ENCODE results near the gene SLC25A34.

The SLC25A34 gene

DNA sequence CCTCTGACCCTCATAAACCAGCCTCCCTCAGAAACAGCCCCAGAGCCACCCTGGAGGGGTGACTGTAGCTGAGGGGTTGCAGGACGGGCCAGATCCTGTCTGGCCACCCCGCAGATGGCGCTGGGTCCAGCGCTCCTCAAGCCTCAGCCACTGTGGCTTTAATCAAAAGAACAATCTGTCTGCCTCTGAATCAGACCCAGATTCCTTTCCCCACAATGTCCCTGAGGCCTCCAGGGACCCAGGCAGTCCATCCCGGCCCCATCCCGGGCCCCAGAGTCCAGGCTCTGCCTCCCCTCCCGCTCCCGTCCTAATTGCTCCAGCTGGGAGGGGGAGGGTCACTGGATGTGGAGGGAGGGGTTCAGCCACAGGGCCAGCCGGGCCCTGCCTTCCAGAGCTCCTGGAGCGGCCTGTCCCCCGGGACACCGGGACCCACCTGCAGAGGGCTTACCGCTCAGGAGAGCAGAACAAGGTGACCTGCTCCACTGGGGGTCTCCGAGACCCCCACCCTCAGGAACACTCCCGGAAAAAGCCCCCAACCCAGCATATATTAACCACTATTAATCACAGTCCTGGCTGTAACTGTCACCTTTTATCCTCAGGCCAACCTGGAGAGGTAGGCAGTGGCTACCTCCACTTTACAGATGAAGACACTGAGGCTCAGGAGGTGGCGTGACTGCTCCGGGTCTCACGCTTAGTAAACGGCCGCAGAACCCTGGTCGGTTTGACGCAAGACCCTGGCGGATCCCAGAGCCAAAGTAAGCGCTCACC lies 21.7 kb downstream of the SLC25A34 start:
- no peaks in the 10 kb centered on the region for H3K36me3 ChIP-seq (ENCODE audit: insufficient read depth, low read length)
- peak overlapping the region; percentile 35 for H3K4me3 ChIP-seq (ENCODE audit: low read length)
- H3K27me3 ChIP-seq (ENCODE audit: control insufficient read depth, insufficient read depth, low read length), result no peaks in the 10 kb centered on the region
- H3K4me1 ChIP-seq (ENCODE audit: control insufficient read depth, insufficient read depth, low read length), result peaks cover 37% of the 10 kb centered on the region
- peak overlapping the region; percentile 14 for H3K9ac ChIP-seq (ENCODE audit: low read depth, low read length)
- peak overlapping the region; percentile 68 for H3K4me2 ChIP-seq (ENCODE audit: low read length)
- H3K9me3 ChIP-seq (replicated peaks; ENCODE audit: low read length), result no peaks in the 10 kb centered on the region

GRCh38 chr1:15758343-15758931 lies 22.4 kb downstream of the SLC25A34 start, which contains the start of gene FBLIM1:
TSS of gene FBLIM1 (plus strand) at chr1:15758795. CDS start at chr1:15764984, 6,189 bp downstream.
- Histone ChIP-seq H3K36me3 (ENCODE audit: insufficient read depth, low read length) (no peaks in the 10 kb centered on the region), H3K4me3 (ENCODE audit: low read length) (peak within 1 kb of the TSS; percentile 88), H3K4me2 (ENCODE audit: low read length) (peak within 1 kb of the TSS; percentile 91), H3K9me3 (replicated peaks; ENCODE audit: low read length) (no peaks in the 10 kb centered on the region), H3K9ac (ENCODE audit: low read depth, low read length) (peak within 1 kb of the TSS; percentile 95), H3K4me1 (ENCODE audit: control insufficient read depth, insufficient read depth, low read length) (peaks cover 37% of the 10 kb centered on the region), H3K27me3 (ENCODE audit: control insufficient read depth, insufficient read depth, low read length) (no peaks in the 10 kb centered on the region)

DNA sequence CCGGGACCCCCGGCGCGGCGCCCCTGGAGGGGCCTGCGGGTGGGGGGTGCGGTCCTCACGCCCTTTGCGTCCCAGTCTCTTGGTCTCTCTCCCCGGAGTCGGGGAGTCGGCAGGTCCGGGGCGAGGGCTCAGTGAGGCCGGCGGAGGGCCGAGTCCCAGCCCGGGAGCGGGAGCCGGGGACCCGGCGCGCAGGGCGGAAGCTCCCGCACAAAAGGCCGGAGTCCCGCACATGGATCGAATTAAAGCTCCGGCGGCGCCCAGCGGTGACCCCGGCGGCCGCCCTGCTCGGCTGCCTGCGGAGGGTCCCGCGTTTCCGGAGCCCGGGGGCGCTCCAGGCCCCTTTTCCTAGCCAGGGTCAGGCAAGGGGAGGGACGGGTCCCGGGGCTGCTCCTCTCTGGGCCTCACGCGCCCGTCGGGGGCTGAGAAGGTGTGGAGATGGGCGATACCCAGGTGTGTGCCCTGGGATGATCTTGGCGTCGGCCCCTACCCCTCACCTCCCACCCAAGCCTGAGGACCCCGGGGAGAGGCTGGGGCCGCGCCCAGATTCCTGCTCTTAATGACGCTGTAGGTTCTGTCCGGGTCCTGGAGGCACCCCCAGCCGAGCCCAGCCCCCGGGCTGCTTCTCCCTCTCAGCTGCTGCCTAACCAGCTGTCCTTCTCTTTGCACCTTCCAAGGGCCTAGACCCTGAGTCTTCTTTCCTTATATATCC lies 23.0 kb downstream of the SLC25A34 start:
- H3K4me1 ChIP-seq (ENCODE audit: control insufficient read depth, insufficient read depth, low read length), result peaks cover 37% of the 10 kb centered on the region

DNA sequence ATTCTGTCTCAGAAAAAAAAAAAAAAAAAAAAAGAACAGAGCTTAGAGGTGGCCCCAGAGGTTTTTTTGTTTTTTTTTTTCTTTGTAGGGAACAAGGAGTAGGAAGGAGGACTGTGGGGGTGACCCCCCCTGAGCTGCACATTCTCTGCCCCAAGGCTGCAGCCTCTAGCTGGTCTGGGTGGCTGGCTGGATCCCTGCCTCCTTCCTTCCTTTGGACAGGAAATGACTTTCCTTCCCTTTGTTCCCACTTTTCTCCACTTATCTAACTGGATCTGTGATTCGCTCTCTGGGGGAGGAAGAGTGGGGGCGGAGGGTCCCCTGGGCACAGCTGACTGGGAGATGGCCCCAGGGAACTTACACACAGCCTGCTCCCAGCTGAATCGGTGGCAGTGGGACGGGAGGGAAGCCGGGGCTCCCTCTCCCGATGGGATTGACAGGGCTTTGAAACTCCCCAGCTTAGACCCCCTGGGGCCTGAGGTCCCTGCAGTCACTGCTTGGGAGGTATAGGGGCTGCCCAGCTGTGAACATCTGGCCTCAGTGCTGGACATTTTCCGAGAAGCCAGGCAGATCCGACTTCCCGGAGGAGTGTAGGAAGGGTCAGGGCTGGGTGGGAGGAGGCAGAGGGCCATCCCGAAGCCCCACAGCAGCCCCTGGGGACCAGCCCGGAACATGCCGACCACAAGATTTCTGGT lies 24.6 kb downstream of the SLC25A34 start:
- H3K4me2 ChIP-seq (ENCODE audit: low read length), result peak overlapping the region; percentile 91
- H3K27me3 ChIP-seq (ENCODE audit: control insufficient read depth, insufficient read depth, low read length), result no peaks in the 10 kb centered on the region
- H3K4me1 ChIP-seq (ENCODE audit: control insufficient read depth, insufficient read depth, low read length), result peaks cover 46% of the 10 kb centered on the region
- peak overlapping the region; percentile 82 for H3K9ac ChIP-seq (ENCODE audit: low read depth, low read length)
- H3K4me3 ChIP-seq (ENCODE audit: low read length), result peak overlapping the region; percentile 88
- H3K36me3 ChIP-seq (ENCODE audit: insufficient read depth, low read length), result peaks cover 16% of the 10 kb centered on the region
- H3K9me3 ChIP-seq (replicated peaks; ENCODE audit: low read length), result no peaks in the 10 kb centered on the region

More for the DNA sequence above, 23.0 kb downstream of the SLC25A34 start:
- peak overlapping the region; percentile 91 for H3K4me2 ChIP-seq (ENCODE audit: low read length)
- no peaks in the 10 kb centered on the region for H3K9me3 ChIP-seq (replicated peaks; ENCODE audit: low read length)
- H3K36me3 ChIP-seq (ENCODE audit: insufficient read depth, low read length), result peaks cover under 1% of the 10 kb centered on the region
- H3K9ac ChIP-seq (ENCODE audit: low read depth, low read length), result peak overlapping the region; percentile 95
- H3K27me3 ChIP-seq (ENCODE audit: control insufficient read depth, insufficient read depth, low read length), result no peaks in the 10 kb centered on the region
- peak overlapping the region; percentile 88 for H3K4me3 ChIP-seq (ENCODE audit: low read length)

DNA sequence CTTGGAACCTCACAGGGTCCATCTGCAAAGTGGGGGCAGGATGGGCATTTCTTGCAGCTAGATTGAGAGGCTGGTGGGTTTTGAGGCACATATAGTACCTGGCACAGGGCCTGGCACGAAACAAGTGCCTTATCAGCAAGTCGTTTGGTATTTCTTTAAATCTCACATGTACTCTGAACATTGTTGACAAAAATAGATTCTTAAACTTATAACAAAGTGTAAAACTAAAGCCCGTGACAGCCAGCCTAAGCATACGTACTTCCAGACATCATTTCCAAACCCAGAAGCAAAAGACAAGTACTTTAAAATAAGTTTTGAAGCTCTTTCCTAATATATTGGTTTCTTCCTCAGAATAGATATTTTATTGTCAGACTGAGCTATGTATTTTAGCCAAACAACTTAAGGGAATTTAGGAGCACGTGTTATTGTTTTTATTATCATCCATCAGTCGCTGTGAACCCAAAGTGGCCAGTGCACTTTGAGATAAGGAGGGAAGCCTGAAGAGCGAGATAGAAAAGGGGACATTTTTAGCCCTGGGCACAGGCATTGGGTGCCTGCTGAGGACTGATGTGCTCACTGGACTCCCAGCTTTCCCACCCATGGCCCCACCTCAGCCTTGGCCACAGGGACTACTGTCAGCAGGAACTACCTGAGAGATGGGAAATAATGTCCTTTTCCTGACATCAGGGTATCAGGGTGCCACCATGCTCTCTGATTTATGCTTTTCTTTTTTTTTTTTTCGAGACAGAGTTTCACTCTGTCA lies 25.5 kb downstream of the SLC25A34 start:
- Histone ChIP-seq H3K36me3 (ENCODE audit: insufficient read depth, low read length) (peaks cover 16% of the 10 kb centered on the region), H3K9me3 (replicated peaks; ENCODE audit: low read length) (no peaks in the 10 kb centered on the region), H3K4me3 (ENCODE audit: low read length) (peak overlapping the region; percentile 88), H3K9ac (ENCODE audit: low read depth, low read length) (peak overlapping the region; percentile 82), H3K4me2 (ENCODE audit: low read length) (peak overlapping the region; percentile 91), H3K27me3 (ENCODE audit: control insufficient read depth, insufficient read depth, low read length) (no peaks in the 10 kb centered on the region), H3K4me1 (ENCODE audit: control insufficient read depth, insufficient read depth, low read length) (peaks cover 44% of the 10 kb centered on the region)

GRCh38 chr1:15762546-15762945 lies 26.5 kb downstream of the SLC25A34 start:
- no peaks in the 10 kb centered on the region for H3K9me3 ChIP-seq (replicated peaks; ENCODE audit: low read length)
- no peak overlapping the region for H3K4me3 ChIP-seq (ENCODE audit: low read length)
- H3K36me3 ChIP-seq (ENCODE audit: insufficient read depth, low read length), result peaks cover 23% of the 10 kb centered on the region
- H3K4me2 ChIP-seq (ENCODE audit: low read length), result no peak overlapping the region
- no peak overlapping the region for H3K9ac ChIP-seq (ENCODE audit: low read depth, low read length)
- H3K27me3 ChIP-seq (ENCODE audit: control insufficient read depth, insufficient read depth, low read length), result no peaks in the 10 kb centered on the region
- peaks cover 34% of the 10 kb centered on the region for H3K4me1 ChIP-seq (ENCODE audit: control insufficient read depth, insufficient read depth, low read length)

GRCh38 chr1:15764269-15764764 lies 28.3 kb downstream of the SLC25A34 start:
- peaks cover 27% of the 10 kb centered on the region for H3K4me1 ChIP-seq (ENCODE audit: control insufficient read depth, insufficient read depth, low read length)
- H3K4me3 ChIP-seq (ENCODE audit: low read length), result no peak overlapping the region
- H3K27me3 ChIP-seq (ENCODE audit: control insufficient read depth, insufficient read depth, low read length), result no peaks in the 10 kb centered on the region
- H3K36me3 ChIP-seq (ENCODE audit: insufficient read depth, low read length), result peaks cover 38% of the 10 kb centered on the region
- no peak overlapping the region for H3K4me2 ChIP-seq (ENCODE audit: low read length)
- H3K9me3 ChIP-seq (replicated peaks; ENCODE audit: low read length), result no peaks in the 10 kb centered on the region
- no peak overlapping the region for H3K9ac ChIP-seq (ENCODE audit: low read depth, low read length)

- no peak overlapping the region for H3K4me3 ChIP-seq (ENCODE audit: low read length)
- H3K36me3 ChIP-seq (ENCODE audit: insufficient read depth, low read length), result peaks cover 40% of the 10 kb centered on the region
- peak overlapping the region; percentile 38 for H3K9ac ChIP-seq (ENCODE audit: low read depth, low read length)
- no peaks in the 10 kb centered on the region for H3K9me3 ChIP-seq (replicated peaks; ENCODE audit: low read length)
- peaks cover 27% of the 10 kb centered on the region for H3K4me1 ChIP-seq (ENCODE audit: control insufficient read depth, insufficient read depth, low read length)
- H3K27me3 ChIP-seq (ENCODE audit: control insufficient read depth, insufficient read depth, low read length), result no peaks in the 10 kb centered on the region
- no peak overlapping the region for H3K4me2 ChIP-seq (ENCODE audit: low read length)
Observed at GRCh38 chr1:15764890-15765289, 28.8 kb downstream of the SLC25A34 start.

DNA sequence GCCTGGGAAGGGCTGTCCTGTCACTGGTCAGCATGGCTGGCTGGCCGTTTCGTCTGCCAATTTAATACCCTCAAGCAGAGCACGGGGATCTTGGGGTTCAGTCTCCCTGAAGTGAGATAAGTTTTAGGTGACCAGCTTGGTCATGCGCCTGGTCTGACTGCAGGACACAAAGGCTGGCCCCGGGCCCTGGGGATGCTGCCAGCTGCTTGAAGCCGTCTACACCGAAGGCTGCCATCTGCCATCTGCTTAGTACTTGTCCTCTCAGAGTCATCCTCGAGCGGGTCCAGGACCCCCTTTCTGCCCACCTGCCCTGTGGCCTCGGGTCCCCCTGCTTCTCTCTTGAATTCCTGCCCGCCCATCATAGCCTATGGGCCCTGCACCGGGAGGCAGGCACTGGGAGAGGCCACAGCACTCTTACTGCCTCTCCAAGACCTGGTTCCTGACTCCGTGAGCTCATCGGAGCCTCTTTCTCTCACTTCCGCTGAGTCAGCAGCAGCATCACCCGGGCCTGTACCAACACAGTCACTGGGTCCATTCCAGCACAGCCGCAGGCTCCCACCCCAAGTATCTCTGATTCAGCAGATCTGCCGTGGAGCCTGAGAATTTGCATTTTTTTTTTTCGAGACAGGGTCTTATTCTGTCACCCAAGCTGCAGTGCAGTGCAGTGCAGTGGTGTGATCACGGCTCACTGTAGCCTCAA lies 29.6 kb downstream of the SLC25A34 start:
- H3K9ac ChIP-seq (ENCODE audit: low read depth, low read length), result peak overlapping the region; percentile 53
- no peaks in the 10 kb centered on the region for H3K9me3 ChIP-seq (replicated peaks; ENCODE audit: low read length)

GRCh38 chr1:15767941-15768340 lies 31.9 kb downstream of the SLC25A34 start:
- Histone ChIP-seq H3K9ac (ENCODE audit: low read depth, low read length) (no peak overlapping the region), H3K9me3 (replicated peaks; ENCODE audit: low read length) (no peaks in the 10 kb centered on the region), H3K4me1 (ENCODE audit: control insufficient read depth, insufficient read depth, low read length) (peaks cover 16% of the 10 kb centered on the region), H3K4me3 (ENCODE audit: low read length) (no peak overlapping the region), H3K27me3 (ENCODE audit: control insufficient read depth, insufficient read depth, low read length) (no peaks in the 10 kb centered on the region), H3K36me3 (ENCODE audit: insufficient read depth, low read length) (peaks cover 64% of the 10 kb centered on the region), H3K4me2 (ENCODE audit: low read length) (no peak overlapping the region)

More for the DNA sequence above, 29.6 kb downstream of the SLC25A34 start:
- Histone ChIP-seq H3K4me3 (ENCODE audit: low read length) (no peak overlapping the region), H3K4me2 (ENCODE audit: low read length) (peak overlapping the region; percentile 26), H3K4me1 (ENCODE audit: control insufficient read depth, insufficient read depth, low read length) (peaks cover 23% of the 10 kb centered on the region), H3K27me3 (ENCODE audit: control insufficient read depth, insufficient read depth, low read length) (no peaks in the 10 kb centered on the region), H3K36me3 (ENCODE audit: insufficient read depth, low read length) (peaks cover 48% of the 10 kb centered on the region)

Data from skeletal muscle satellite cell (primary cell).